Caki2 (cell line): ENCODE results near the gene COLEC12. TPM values are rescaled to one million over a fixed set of nuclear protein-coding genes. Genes with fewer than 3 reads are reported as not detected.

Source experiments
- DNase-seq: peaks from one replicate; pipeline ENCODE4 v3.0.0-alpha.2; 2015; ENCODE audit warnings: low read depth
- in situ Hi-C: cut with HindIII; loops from 2 replicates; pipeline ENCODE4 v1.10.0; 2016; ENCODE audit warnings: low sequenced_read_pairs, low pct_unique_long_range_greater_than_20kb, mixed read lengths
- total RNA-seq: library from RNA; depleted of rRNA; stranded (reverse); fragments of >200 nt; shearing (Covaris generic); gene quantifications from 2 replicates; pipeline ENCODE4 v1.2.3, GENCODE V29; 2014; ENCODE audit warnings: low replicate concordance; rRNA removed

COLEC12 gene
- total RNA-seq = 0.57 TPM in 1 of 2 replicates, not detected in the other

DNA sequence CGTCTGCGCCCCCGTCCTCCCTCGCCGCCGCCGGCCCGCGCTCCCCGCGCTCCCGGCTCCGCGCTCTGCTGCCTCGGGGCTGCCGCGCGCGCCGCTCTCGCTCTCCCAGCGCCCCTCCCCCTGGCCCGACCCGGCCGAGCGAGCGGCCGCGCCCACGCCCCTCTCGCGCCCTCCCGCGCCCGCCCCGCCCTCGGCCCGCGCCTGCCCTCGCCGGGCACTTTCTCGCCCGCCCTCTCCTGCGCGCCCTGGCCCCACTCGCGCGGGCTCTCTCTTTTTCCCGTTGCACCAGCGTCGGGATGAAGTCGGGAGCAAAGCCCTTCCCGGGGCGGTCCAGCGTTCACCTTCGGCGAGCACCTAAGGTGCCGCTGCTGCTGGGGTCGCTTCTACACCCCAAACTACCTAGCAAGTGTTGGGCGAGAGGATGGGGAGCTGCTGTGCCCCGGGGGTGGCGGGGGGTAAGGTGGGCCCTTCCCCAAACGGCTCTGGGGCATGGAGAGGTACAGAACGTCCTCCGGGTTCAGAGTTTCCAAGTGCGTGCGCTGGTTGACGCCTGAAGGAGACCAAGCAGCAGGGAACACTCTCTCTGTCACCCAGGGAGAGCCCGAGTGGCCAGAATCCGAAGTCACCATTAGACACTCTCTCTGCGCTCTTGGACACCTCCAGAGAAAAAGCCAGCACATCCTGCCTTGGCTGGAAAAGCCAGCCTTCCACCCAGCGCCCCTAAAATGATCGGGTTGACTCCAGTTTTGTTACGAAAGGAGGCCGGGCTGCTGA is at the start of gene COLEC12:
Gene COLEC12, minus strand, starts transcription at position 70 of the 774 bp plus-strand sequence. CDS start 187 bp downstream, outside the sequence.
- in situ Hi-C loops = no loop called here
- no peak for DNase-seq

- DNase-seq = no peak
- in situ Hi-C loops = no loop called here
Measured at GRCh38 chr18:549967-550366, 49.5 kb upstream of the COLEC12 start.

DNA sequence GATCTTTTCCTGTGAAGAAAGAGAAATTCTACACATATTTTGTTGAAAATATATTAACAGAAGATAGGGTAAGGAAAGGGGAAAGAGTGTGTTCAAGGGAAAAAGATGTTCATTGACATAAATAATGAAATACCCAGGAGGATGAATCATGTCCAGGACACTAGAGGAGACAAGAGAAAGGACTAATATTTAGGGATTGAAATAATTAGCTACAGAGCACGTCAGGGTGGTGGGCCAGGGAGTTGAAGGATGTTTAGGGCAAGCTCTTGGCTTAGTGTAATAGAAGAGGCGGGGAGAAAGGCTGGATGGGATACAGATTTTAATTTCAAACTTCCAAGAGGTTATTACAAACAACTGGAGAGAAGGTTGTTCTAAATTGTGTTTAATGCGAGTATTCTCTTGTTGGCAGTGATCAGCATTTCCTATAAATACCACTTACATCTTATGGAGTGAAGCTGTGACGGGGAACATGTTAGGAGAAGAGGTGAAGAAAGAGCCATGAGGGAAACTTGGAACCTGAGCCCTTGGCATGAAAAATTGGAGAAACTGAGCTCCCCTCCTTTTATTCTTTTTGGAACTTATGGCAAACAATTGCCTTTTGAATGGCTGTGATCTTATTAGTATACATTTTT is 43.1 kb upstream of the COLEC12 start:
- no peak for DNase-seq
- in situ Hi-C loops = no loop called here

GRCh38 chr18:533995-534601 is 33.6 kb upstream of the COLEC12 start:
- DNase-seq = no peak
- in situ Hi-C loops = no loop called here

DNA sequence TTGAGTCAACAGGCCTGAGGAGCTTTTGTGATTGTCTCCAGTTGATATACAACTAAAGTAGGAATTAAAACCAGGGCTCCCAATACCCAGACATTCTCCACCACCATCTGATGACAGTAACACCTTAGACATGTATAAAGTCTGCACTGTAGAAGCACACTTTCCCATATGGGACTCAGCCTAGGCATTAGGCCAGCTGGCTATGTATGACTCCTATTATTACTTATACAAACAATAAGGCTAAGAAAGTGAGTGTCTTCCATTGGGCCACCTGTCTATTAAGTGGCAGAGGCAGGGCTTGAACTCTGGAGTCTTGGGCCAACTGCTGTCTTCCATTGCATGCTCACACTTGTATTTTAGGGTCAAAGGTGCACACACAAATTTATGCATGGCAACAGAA is 32.1 kb upstream of the COLEC12 start:
- in situ Hi-C loops = no loop called here
- DNase-seq = no peak

DNA sequence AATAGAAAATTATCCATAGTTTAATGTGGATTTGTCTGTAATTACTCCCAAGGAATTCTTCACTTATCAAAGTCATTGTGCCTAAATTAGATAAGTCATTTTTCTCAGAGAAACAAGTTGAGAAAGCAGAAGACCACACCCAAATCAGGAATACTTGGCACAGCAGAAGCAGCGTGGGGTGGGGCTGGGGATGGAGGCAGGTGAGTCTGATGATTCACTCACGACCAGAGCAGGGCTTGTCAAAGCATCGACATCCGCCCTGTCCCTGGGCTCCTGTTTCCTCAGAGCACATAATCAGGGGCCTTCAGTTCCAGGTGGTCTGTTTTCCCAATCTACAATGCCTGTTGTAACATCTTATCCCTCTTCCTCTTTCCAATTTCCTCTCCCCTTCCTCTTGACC is 31.5 kb upstream of the COLEC12 start:
- no peak for DNase-seq
- in situ Hi-C loops = no loop called here

DNA sequence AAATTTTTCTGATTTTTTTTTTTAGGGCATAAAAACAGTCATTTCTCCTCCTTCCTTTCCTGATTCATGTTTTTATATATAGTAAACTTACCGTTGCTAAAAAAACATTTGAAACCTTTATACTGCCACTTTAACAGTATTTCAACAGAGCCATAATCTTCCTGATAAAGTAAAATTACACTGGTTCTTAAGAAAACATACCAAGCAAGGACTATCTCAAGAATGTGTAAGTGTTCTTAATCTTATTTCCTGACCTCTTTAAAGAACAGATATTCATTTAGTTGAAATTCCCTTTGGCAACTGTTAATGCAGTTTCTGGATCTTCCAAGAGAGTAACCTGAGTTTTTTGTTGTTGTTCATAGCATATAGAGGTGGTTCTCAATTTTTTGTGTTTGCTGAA is 26.6 kb upstream of the COLEC12 start:
- DNase-seq = no peak
- in situ Hi-C loops = no loop called here

- DNase-seq = no peak
- in situ Hi-C loops = no loop called here
Measured at GRCh38 chr18:526681-527080, 26.2 kb upstream of the COLEC12 start.

DNA sequence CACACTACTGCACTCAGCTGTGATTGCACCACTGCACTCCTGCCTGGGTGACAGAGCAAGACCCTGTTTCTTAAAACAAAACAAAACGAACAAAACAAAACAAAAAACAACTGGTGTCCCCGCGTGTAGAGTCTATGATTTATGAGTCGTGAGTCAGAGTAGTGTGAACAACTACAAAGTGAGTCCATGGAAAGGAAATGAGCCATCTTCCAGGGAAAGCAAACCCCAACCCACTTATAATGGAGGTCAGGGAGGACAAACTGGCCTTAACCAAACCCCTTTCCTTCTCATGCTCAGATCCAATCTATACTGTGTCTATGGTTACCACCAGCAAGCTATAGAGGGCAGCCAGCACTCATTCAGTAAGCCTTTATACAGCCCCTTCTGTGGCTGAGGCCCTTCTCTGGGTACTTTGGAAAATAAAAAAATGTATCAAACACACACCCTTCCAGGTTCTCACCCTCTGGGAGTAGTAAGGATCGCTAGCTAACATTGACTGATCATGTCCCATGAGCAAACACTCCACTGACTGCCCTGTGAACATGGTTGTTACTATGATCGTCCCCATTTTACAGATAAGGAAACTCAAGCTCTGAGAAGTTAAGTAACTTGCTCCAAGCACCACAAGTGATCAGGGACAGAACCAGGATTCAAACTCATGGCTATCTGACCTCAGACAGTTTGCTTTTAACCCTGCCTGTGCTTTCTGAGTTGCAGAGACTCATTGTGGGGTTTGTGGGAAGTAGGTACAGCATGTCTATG is 24.7 kb upstream of the COLEC12 start:
- DNase-seq = peak; percentile 60
- in situ Hi-C loops = no loop called here

GRCh38 chr18:524466-524865 is 24.0 kb upstream of the COLEC12 start:
- DNase-seq = peak; percentile 58
- in situ Hi-C loops = no loop called here

- in situ Hi-C loops = no loop called here
- no peak for DNase-seq
Measured at GRCh38 chr18:523561-523960, 23.1 kb upstream of the COLEC12 start.

GRCh38 chr18:519019-519879 is 18.7 kb upstream of the COLEC12 start:
- DNase-seq = no peak
- in situ Hi-C loops = no loop called here

DNA sequence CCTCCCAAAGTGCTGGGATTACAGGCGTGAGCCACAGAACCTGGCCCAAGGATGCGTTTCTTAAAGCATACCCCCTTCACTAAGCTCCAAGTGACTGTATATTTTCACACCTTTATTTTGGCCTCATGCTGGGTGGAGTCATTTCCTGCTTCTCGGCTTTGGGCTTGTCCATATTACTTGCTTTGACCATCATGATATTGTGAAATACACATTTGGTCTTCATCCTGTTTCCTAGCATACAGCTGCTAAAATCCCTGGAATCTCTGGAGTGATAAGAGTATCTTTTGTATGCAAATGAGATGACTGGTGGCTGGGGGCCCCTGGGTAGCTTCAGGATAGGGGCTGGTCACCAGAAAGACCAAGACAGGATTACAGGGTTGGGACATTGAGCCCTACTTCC is 17.6 kb upstream of the COLEC12 start:
- no peak for DNase-seq
- in situ Hi-C loops = no loop called here

DNA sequence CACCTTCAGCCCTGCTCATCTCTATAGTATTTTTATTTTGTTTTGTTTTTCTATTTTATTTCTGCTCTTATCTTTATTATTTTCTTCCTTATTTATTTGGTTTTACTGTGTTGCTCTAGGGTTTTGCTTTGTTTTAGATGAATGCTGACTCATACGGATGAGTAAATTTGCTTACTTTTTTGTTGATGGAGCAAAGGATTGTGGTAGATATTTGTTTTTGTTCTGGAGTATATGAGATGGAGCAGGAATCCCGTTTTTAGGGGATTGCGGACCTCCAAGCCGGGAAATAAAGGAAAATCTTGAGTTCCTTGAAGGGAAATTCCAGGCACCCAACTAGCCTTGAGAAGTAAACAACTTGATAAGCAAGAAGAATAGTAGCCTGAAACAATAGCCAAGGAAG is 15.3 kb upstream of the COLEC12 start:
- in situ Hi-C loops = no loop called here
- no peak for DNase-seq

DNA sequence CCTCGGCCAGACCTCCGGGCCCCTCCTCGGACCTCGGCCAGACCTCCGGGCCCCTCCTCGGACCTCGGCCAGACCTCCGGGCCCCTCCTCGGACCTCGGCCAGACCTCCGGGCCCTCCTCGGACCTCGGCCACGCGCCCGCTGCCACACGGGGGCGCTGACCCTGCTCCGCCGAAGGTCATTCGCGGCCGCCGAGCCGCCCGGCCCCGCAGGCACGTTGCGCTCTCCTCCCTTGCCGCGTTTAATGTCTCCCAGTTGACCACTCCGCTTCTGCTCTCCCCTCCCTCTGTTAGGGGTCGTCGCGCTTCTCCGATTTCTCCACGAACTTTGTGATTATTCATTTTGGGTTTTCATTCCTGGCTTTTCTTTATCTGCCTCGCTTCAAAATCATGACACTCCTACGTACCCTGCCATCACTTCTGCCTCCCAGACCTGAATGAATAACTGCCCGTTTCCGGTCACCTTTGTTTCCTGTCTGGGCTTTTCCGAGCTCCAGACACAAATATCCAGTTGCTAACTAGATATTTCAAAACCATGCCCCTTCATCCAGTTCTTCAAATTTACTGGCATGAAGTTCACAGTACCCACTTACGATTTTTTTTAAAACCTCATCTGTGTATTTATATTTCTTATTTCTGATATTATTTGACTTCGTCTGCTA is 14.8 kb upstream of the COLEC12 start:
- DNase-seq = no peak
- in situ Hi-C loops = no loop called here

DNA sequence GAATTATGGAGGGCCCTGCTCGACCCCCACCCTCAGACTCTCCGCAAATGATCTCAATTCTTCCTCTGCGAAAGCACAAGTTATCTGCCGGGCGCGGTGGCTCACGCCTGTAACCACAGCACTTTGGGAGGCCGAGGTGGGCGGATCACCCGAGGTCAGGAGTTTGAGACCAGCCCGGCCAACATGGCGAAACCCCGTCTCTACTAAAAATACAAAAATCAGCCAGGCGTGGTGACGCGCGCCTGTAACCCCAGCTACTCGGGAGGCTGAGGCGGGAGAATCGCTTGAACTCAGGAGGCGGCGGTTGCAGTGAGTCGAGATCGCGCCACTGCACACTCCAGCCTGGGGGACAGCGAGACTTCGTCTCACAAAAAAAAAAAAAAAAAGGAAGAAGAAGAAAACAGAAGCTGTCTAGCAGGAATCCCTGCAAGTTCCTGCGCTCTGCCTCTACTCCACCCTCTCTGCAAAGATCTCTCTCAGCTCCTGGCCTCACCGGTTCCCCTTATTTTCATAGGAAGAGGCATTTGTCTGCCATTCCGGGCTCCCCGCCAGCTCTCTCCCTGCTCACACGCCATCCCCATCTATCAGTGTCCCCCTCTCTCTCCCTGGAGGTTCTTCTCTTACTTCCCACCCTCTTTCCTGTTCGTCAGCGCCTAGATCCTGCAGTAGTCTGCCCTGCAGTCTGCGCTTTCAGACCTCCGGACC is 13.5 kb upstream of the COLEC12 start:
- DNase-seq = no peak
- in situ Hi-C loops = no loop called here

DNA sequence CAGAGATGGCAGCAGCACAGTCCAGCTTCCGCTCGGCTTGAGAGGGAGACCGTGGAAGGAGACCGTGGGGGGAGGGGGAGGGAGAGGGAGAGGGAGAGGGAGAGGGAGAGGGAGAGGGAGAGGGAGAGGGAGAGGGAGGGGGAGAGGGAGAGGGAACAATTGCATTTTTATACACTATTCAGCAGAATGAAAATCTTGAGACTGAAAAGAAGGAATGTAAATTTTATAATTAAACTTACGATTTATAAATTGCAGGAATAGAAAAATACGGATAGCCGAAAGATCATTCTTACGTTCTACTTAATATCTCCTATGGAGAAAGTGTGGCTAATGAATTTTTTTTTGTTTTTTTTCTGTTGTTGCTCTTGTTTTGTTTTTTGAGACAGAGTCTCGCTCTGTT is 12.5 kb upstream of the COLEC12 start:
- in situ Hi-C loops = no loop called here
- DNase-seq = no peak
